Activated CD8-positive, alpha-beta memory T cell treated with anti-CD3 and anti-CD28 coated beads for 1 hour (primary cell): Measurements from ENCODE around the gene PIP4K2A.

Source experiments
- DNase-seq, 2 donors: peaks; one replicate each; pipeline ENCODE4 v3.0.0-alpha.2; 2020; ENCODE audit warnings: low read depth in 1 of 2; ENCODE audit errors: extremely low read depth in 1 of 2

Gene PIP4K2A

DNA sequence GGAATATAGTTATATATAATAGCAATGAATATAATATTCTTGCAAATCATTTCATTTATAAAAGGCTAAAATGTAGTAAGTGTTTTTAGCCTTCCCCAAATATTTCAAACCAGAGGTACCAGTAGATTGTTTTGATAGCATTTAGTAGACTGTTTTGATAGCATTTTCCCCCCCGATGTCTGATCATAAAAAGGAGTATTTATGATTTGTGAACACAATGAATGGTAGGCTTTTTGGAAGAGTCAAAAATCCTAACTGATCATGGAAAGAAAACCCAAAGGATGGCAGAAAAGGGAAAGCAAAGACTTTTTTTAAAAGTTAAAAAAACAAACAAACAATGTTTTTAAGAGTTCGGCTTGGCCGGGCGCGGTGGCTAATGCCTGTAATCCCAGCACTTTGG is 152.5 kb downstream of the PIP4K2A start:
- no peak for DNase-seq

DNA sequence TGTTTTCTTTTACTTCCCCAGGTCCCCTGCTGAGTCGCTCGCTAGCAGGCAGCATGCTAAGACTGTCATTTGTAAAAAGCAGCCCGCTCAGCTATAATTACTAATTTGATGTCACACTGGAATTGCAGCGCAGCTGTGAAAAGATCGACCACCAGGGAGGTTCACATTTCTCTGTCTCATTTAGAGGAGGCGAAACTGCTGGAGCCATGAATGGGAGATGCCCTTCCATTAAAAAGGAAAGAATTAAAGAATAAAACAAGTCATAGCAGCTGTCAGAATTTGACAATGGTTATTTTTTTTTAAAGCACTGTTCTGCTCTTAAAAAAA is 153.5 kb downstream of the PIP4K2A start:
- DNase-seq: no peak

DNA sequence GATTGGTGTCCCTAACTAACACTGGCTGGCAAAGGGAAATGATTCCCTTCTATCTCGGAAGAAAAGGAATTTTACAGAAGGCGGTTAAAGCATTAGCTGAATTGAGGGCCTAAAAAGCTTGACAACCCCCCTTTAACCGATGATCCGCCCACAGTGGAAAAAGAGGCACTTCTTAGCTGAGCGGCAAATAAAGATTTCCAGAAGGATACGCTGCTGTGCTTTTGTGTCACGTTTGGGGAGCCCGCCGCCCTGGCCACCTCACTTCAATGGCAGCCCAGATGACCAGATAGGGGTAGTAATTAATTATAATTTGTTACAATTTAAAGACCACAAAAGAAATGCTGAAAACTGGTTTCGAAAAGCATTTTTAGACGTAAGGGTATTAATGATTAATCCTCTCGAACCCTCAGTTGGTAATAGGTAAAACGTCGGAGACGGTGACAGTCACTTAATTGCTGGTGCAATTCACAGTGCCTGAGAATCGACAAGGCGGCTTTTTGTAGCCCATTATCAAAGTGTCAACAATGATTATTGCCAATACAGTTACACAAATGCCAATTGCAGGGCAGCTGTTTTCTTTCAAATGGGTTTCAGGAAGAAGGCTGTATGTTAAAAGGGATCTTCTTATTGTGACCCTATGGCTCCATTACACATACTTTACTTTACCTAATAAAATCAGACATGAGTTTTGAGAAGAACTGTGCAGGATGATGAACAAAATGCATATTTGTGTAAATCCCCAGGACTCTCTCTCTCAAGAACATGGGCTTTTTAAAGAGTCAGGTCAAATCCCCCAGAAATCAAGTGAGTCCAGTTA is 154.1 kb downstream of the PIP4K2A start:
- DNase-seq: no peak

DNA sequence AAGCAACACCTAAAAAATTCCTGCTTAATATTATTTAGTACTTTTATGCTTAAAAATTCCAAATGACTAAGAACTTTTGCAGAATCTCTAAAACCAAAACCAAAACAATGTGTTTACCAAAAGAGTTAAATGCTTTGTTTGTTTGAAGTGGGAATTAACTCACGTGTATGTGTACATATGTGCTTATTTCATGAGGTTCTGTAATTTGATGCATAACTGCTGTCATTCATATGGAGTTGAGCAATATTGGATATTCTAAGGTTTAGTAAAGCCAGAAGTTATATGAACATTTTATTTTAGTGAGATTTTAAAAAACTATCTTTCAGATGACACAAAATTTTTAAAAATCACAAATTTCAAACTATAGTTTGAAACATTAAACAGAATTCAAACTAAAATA is 157.1 kb downstream of the PIP4K2A start:
- DNase-seq: no peak

DNA sequence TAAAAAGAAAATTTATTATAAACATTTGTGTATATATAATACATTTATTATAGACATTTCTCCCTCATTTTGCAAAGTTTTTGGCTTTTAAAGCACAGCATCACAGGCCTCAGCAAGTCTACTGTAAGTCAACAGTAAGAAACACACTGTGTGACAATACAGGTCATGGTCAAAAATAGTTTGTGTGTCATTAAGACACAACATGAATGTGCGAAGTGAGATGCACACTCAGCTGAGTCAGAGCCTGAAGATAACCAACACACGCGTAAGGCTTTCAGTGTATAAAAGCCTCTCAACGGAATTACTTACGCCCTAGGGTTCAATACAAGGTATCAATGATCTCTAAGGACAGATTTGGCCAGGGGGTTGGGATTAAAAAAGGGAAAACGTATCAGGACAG is 157.6 kb downstream of the PIP4K2A start:
- DNase-seq: no peak

DNA sequence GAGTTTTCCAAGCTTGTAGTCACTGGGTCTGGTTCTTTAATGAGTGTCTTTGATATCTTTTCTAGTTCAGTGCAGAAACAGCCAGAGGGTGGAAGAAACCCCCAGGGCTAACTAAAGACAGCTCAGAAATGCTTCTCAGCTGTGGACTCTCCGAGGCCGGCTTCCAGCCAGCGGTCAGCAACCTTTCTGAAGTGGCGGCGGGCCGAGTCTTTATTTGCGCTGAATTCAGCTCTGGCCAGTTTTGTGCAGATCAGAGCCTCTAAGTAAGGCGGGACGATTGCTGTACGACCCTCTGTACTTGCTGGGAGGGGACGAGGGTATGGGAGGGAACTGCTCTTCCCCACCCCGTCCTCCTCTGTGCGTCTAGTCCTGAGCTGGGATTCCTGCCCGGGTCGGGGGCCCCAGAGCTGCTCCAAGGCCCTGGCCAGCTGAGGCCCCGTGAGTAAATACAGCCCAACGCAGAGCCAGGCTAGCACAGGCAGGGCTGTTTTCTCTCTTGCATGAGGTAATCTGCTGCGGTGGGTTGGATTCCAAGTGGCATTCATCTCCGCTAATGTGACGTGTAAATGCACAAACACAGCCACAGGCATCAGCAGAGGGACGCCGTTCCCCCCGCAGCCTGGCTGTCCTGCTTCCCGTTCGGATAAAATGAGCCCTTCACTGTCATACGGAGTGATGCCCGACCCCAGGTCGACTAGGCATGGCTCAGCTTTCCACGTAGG is 159.8 kb downstream of the PIP4K2A start:
- no peak for DNase-seq

DNA sequence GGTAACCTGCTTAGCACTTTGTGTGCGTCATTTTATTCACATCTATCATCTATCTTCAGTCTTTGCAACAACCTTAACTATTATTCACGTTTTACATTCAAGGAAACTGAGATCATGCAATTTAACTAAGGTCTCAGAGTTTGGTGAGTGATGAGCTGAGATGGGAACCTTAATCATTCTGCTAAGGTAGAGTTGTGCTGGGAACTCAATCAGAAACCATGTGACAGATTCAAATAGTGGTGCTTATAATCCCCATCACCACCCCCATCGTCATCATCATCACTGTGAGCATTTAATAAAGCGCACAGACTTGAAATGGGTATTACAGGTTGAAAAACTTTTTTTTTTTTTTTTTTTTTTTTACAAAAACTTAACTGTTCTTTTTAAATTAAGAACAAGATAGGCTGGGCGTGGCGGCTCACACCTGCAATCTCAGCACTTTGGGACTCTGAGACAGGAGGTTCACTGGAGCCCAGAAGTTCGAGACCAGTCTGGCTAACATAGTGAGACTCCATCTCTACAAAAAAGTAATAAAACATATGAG is 160.9 kb downstream of the PIP4K2A start:
- no peak for DNase-seq

DNA sequence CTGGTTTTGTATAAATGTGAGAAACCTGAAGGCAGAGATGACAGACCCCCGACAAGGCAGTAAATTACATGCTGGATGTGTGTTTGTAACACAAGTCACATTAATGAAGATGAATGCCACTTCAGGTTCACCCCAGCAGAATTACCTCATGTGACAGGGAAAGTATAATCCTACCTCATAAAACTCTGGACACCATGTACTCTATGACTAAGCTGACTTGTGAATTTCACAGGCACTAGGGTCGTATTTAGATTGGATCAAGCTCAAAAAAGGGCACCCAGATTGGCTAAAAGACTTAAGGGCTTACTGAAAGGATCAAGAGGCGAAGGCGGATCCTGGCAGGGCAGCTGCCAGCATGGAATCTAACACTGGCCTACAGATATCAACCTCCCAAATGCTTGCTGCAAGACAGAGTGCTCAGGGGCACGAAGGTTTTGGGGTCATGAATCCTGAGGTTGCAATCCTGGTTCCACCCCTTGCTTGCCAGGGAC is 161.4 kb downstream of the PIP4K2A start:
- no peak for DNase-seq

DNA sequence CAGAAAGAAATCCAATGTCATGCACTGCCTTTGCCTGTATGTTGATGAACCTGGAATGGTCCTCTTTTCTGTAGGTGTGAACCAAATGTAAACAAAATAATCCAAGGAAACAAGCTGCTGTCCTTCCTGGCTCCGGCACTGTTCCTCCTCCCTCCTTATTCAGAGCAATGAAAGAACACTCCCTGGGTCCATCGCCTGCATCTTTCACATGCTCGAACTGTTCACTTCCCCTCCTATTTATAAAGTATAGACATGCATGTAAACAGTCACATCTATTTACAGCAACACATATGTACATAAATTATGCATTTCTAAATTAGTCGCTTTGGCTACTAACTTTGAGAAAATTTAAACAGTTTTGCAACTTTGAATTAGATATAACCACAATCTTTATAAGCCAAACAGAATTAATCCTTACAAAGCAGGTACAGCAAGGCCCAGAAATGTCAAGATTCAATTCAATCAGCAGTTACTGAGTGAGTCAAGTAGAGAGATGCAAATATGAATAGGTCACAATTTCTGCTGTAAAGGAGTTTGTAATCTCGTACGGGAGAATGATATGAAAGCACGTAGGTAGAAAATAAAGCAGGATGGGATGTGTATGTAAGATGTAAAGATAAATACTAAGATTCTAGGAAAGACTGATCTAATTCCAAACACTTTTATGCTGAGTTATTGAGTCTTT is 162.6 kb downstream of the PIP4K2A start:
- DNase-seq: no peak

DNA sequence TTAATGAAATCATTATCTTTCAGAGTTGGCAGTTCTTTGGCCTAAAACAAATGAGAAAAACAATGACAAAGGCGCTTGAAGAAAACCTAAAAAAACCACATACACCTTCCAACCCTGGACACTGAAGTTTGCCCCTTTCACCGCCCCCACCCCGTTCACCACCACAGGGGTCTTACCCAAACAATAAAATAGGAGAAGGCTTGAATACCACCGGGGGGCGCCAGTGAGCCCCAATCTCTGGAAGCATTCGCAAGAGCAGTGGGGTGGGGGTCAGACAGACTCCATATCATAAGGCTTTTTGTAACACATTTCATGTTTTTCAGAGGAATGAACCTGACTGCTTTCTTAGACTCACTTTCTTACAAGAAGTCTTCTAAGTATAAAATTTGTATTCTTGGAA is 163.6 kb downstream of the PIP4K2A start:
- DNase-seq: peak; percentile 39 to 62

DNA sequence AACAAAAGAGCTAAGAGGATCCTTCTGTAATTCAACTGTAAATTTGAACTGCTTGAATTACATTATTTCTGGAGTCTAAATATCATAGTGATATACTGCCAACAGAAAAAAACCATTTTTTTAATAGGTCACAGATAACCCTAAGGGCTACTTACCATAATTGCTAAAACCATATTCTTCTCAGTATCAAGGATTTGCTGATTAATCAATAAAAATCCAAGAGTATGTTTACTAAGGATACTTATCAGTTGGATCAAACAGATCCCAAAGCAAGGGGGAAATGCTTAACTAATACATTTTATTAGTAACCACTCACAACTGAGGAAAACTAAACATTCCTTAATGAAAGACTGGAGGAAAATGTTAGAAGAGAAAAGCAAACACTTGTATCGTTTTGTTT is 166.0 kb downstream of the PIP4K2A start:
- no peak for DNase-seq

DNA sequence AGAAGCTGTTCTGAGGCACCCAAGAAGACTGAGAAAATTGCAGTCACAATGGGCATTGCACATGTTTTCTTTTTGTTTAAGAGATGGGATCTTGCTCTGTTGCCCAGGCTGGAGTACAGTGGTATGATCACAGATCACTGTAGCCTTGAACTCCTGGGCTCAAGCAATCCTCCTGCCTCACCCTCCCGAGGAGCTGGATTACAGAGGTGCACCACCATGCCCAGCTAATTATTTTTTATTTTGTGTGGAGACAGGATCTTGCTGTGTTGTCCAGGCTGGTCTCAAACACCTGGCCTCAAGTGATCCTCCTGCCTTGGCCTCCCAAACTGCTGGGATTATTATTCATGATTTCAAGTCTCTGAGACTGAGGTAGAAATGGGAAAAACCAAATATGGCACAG is 168.7 kb downstream of the PIP4K2A start:
- no peak for DNase-seq

DNA sequence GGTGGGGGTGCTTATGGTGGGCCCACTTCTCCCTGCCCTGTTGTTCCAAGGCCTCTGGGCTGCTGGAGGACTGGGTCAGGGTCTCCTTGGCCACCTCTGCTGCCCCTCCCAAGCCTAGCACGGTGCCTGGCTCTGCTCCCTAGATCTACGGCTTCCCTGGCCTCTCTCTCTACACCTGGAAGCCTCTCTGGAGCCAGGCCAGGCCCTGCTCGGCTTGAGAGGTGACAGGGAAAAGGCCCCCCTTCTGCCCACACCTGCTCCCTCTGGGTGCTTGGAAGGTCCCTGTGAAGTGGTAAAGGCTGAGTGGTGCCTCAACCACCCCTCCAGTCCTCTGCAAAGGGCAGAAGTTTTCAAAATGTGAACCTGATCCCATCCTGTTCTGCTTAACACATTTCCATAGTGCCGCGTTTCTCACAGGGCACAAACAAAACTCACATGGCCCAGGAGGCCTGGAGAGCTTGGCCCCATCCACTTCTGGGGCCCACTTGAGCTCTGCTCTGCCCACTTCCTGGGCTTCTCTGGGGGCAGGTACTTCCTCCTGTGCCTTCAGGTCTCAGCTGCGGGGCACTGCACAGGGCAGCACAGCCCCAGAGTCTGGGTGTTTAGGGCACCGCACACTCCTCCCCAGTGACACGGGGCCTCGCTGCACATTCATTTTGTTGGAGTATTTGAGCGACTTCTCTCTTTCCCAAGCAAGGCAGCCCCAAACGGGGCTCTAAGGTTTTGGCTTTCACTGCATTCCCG is 169.9 kb downstream of the PIP4K2A start:
- DNase-seq: no peak

DNA sequence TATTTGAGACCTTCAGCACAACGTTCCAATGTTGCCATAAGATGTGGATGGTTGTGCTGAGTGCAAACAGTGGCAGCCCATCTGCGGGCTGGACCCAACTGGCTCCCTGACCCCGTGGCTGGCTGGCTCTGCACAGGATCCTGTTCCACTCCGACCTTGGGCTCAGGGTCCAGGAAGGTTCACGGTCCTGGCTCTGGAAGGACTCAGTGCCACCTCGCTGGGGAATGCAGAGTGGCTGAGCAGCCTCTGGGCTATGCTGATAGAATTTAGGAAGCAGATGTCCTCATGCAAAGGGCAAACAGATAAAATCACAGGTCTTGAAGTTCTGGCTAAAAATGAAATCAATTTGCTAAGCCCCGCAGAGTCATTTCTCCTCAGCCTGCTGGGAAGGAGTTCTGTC is 171.6 kb downstream of the PIP4K2A start:
- DNase-seq: no peak

DNA sequence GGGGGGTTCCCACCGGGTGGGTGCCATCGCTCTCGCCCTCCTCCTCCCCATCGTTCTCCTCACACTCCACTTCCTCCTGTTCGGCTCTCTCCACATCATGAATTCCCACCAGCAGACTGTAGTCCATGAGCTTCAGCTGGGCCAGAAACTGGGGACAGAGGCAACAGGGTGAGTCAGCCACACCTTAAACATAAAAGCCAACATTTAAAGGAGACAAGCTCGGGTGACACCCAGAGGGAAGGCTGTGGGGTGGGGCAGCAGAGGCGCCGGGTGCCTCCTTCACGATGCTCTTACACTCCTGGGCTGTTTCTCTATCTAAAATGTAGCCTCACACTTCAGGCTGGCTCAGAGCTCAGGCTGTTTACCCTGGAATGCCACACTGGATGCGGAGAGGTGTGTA is 172.5 kb downstream of the PIP4K2A start:
- no peak for DNase-seq

DNA sequence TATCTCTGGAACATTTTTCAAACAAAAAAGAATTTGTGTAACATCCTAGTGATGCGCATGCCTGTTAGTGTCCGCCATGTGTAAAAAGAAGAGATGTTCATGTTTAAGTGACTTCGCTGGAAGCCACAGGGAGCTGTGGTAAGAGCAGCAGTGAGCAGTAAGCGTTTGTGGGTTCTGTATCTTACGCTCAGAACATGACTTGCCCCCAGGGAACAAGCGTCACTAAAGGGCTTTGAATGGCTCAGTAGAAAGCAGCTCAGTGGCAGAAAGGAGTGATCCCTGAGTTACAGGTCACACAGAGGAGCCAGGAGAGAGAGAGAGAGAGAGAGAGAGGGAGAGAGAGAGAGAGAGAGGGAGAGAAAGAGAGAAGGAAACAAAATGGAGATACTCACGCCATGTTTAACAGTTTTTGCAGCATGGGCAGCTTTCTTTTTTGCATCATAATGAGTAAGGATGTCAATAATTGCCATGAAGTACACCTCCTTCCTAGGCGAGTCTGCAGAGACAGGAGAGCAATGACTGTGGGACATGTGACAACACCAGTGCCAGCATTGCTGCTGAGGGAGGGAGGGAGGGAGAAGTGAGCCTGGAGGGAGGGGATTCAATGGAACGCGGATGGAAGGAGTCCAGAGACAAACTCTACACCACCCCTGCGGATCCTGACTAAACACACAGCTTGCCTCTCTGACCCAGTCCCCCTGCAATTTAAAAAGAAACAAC is 174.6 kb downstream of the PIP4K2A start:
- DNase-seq: no peak

DNA sequence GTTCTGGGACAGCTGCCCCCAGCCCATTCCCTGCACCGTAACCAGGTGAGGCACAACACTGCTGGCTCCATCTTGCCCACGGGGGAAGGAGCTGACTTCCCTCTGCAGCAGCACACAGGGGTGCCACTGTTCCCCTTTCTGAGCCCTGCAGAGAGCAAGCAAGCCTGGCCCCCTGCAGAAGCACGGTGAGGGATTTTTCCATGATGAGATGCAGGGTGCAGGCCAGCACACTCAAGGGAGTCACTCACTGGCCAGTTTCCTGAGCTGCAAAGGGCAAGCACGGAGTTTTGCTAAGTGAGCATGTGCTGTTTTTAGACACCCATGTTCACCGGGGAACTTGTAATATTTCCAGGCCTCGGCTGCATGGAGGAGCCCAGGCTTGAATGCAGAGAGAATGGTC is 176.6 kb downstream of the PIP4K2A start:
- no peak for DNase-seq

DNA sequence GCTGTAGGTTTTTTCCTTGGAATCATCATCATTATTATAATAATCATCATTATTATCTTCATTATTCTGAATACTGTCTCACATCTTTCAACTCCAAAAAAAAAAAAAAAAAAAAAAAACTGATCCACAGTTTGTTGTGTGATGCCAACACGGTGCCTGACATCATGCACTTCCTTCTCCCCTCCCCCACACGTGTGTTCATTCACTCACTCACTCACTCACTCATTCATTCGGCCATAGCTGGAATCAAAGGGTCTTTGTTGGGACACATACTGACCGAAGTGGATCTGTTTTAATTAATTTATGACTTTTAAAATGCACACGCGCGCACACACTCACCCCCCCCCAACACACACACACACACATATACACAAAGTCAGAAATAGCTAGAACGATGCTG is 177.8 kb downstream of the PIP4K2A start:
- no peak for DNase-seq

DNA sequence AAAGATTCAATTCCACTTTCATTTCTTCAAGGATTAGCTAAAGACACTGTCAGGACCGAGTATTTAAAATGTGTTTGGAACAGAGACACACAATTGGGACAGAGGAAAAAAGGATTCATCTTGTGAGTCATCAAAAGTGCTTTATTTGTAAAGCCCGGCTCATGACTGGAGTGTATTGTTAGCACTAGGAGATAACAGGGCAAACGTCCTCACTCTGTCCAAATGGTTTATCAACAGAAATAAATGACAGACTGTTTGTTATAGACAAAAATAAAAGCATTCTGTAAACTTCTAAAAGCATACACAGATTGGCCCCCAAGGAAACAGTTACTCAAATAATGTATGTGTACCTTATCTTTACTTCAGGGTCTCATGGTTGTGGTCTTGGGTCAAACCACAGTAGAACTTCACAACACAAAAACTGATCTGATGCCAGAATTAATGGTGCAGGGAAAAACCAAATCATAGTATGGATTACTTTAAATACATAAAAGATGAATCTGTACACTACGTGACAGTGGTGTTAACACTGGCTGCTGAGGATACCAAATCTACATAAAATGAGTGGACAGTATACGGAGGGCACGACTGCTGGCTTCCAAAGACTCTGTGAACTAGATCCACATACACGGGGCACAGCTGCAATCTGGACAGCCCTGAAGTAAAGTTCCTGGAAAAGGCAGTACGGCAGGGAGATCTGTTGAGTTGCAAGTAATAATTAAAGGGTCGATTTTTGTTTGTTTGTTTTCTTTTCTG is 179.4 kb downstream of the PIP4K2A start:
- no peak for DNase-seq

DNA sequence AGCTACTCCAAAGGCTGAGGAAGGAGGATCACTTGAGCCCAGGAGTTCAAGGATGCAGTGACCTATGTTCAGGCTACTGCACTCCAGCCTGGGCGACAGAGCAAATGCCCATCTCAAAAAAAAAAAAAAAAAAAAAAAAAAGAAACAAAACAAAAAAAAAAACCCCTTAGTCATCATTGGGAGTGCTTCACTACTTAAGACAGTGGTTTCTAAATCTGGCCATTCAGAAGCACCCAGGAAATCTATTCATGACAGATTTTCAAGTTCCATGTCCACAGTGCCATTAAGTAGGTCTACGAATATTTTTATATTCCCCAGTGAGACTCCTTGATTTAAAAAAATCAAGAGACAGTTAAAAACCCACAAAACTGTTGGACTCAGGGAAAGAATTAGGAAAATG is 182.9 kb downstream of the PIP4K2A start:
- DNase-seq: no peak
